Islet precursor cell (in vitro differentiated cells): ENCODE measurements around the gene ATG2A.

Source experiments
- DNase-seq: peaks from one replicate; pipeline ENCODE4 v3.0.0-alpha.2; 2018

ATG2A gene

GRCh38 chr11:64923944-64924909 lies 7.2 kb upstream of the ATG2A start, which contains the start of gene PPP2R5B:
Gene PPP2R5B, plus strand, starts transcription at chr11:64924689. Its CDS starts 1,046 bp downstream, at chr11:64925735.
- peak; percentile 97 for DNase-seq

- no peak for DNase-seq
These were observed 6.2 kb upstream of the ATG2A start for GRCh38 chr11:64923151-64923661.

GRCh38 chr11:64921384-64921783 lies 4.4 kb upstream of the ATG2A start:
- DNase-seq, result no peak

GRCh38 chr11:64920124-64920523 lies 3.1 kb upstream of the ATG2A start:
- no peak for DNase-seq

- no peak for DNase-seq
These were observed 2.6 kb upstream of the ATG2A start for GRCh38 chr11:64919627-64920026.

- DNase-seq, result no peak
These were observed 1.0 kb upstream of the ATG2A start for GRCh38 chr11:64918017-64918416.

GRCh38 chr11:64917663-64917995 lies 620 bp upstream of the ATG2A start:
- DNase-seq, result no peak

- peak; percentile 81 for DNase-seq
These were observed 802 bp downstream of the ATG2A start for GRCh38 chr11:64916040-64916774.

- no peak for DNase-seq
These were observed 1.6 kb downstream of the ATG2A start for GRCh38 chr11:64915376-64915887.

- no peak for DNase-seq
These were observed 2.9 kb downstream of the ATG2A start for GRCh38 chr11:64914123-64914522.

- no peak for DNase-seq
These were observed 3.8 kb downstream of the ATG2A start for GRCh38 chr11:64913171-64913727.

- no peak for DNase-seq
These were observed 5.3 kb downstream of the ATG2A start for GRCh38 chr11:64911689-64912088.

GRCh38 chr11:64911142-64911541 lies 5.9 kb downstream of the ATG2A start:
- no peak for DNase-seq

GRCh38 chr11:64910451-64911093 lies 6.4 kb downstream of the ATG2A start:
- DNase-seq, result no peak

GRCh38 chr11:64909653-64910343 lies 7.2 kb downstream of the ATG2A start:
- DNase-seq, result no peak

- no peak for DNase-seq
These were observed 8.2 kb downstream of the ATG2A start for GRCh38 chr11:64908766-64909165.

- DNase-seq, result no peak
These were observed 10.7 kb downstream of the ATG2A start for GRCh38 chr11:64906314-64906635.

GRCh38 chr11:64905516-64906313 lies 11.3 kb downstream of the ATG2A start:
- no peak for DNase-seq

GRCh38 chr11:64903291-64903833 lies 13.6 kb downstream of the ATG2A start:
- no peak for DNase-seq

GRCh38 chr11:64902102-64902900 lies 14.7 kb downstream of the ATG2A start:
- no peak for DNase-seq
